ENCODE results near the gene ALG1L2.
"Not testable (repeated sequence)": the region's sequence is repeated elsewhere in the genome, so short reads cannot be mapped to it uniquely, and the experiment has no call there.

GRCh38 chr3:130110386-130111169, 28.9 kb downstream of the ALG1L2 start:
- not testable (repeated sequence) for TF ChIP-seq CTCF (IDR thresholded peaks at IDR 0.05; ENCODE audit: insufficient read depth, low read length, poor library complexity, severe bottlenecking); EZH2phosphoT487 (conservative IDR thresholded peaks at IDR 0.05; ENCODE audit: low read length)
